HG03175 (cell line): Measurements from ENCODE around the gene PDCD2L.
"Not testable (repeated sequence)": the region's sequence is repeated elsewhere in the genome, so short reads cannot be mapped to it uniquely, and the experiment has no call there.

Source experiments
- ATAC-seq: cut with Tn5 transposase; IDR thresholded peaks from one replicate; pipeline ENCODE4 v1.9.1; 2021; ENCODE audit warnings: mild to moderate bottlenecking, moderate library complexity; ENCODE audit not compliant: unreplicated experiment

The PDCD2L gene

DNA sequence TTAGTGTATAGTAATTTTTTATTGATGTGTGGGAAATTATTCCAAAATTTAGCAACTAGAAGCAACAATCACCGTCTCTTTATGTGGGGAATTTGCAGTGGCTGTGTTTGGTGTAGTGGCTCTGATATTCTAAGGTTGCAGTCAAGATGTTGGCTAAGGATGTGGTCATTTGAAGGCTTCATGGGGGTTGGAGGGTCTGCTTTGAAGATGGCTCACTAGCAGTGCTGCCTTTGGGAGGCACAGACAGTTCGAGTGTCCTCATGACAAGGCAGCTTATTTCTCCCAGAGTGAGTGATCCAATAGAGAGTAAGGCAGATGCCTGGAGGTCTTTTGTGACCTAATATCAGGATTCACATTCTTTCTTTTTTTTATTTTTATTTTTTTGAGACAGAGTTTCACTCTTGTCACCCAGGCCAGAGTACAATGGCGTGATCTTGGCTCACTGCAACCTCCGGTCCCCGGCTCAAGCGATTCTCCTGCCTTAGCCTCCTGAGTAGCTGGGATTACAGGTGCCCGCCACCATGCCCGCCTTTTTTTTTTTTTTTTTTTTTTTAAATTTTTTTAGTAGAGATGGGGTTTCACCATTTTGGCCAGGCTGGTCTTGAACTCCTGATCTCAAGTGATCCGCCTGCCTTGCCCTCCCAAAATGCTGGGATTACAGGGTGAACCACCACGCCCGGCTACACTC is 30.5 kb upstream of the PDCD2L start:
- no peak for ATAC-seq

DNA sequence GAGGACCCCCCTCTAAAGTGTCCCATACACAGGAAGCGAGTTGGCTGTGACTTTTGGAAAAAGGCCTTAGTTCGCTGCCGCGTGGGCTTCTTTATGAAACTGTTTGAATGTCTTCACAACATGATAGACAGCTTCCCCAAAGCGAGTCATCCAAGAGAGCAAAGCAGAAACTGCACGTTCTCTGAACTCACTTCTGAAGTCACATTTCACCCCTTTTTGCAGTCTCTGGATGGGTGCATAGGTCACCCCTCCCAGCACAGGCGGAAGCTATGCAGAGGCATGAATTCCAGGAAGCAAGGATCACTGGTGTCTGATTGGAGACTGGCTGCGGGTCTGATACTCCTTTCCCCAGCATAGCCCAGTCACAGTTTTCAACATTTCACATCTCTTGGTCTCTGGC is 28.6 kb upstream of the PDCD2L start:
- ATAC-seq: no peak

DNA sequence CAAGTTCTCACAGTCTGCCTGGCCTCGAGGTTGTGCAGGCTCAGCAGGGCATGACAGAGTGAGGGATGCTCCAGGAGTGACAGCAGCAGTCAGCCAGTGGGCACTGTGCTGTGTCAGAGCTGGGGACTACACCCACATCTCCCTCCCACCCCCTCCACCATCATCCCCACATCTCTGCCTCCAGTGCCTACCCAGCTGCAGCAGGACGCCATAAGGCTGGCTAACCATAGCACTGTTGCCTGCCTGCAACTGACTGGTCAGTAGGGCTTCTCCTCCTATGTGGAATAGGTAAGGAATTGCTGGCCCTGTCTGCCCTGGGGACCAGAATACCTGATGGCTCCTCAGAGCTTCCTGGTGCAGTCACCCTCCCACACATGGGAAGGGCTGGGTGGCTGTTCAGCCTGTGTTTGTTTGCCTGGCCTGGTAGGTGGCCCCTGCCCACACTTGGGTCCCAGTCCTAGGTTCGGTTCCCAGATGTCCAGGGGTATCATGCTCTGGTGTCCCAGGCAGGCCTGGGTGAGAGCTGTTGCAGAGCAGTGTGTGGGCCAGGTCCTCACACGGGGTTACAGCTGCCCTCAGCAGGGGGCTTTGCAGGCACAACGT is 23.5 kb upstream of the PDCD2L start:
- no peak for ATAC-seq

DNA sequence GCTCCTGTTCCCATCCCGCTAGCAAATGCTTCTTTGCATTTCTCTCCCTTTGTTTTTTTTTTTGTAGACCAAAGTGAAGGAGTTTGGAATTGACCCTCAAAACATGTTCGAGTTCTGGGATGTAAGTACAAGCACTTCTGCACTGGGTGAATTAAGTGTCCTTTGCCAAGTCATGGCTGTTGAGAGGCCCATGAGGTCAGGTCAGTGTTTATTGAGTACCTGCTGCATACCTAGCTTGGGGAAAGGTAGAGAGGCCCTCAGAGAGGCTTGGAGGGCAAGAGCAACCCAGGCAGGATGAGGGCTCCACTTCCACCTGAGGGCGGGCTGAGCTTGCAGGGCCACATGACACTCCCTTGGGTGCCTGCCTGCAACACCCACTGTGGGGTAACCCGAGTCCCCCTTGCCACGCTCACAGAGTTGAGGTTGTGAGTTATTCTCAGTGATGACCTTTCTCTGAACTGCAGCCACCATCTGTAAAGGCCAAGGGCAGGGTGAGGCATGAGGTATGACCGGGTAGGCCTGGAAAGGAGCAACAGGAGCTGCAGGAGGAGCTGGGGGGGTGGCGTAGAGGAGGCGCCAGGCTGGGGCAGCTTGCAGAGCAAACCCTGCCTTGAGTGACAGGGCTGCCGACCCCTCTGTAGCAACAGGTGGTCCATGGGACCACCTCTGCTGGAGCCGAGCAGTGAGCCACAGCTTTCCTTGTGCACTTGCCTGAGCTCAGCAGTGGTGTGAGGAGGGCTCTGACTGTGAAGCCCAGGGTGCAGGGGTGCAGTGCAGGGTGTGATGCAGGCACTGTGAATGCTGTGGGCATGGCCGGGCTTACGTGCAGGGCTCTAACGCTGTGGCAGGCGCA is 22.6 kb upstream of the PDCD2L start:
- ATAC-seq: no peak

DNA sequence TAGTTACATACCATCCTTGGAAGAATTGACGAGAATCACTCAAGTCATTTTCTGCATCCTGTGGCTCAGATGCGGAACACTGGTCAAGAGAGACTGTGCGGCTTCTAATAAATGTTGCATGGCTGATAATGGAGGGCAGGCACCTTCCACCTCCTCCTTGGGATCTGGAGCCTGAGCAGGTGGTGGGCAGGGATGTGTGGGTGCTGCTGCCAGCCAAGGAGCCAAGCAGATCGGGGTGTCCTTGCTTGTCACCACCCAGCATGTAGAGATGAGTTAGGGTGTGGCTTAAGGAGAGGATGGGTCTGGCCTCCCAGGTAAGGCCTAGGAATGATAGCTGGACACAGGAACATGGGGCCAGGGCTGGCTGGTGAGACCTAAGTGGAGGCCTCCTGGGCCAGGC is 21.7 kb upstream of the PDCD2L start:
- no peak for ATAC-seq

DNA sequence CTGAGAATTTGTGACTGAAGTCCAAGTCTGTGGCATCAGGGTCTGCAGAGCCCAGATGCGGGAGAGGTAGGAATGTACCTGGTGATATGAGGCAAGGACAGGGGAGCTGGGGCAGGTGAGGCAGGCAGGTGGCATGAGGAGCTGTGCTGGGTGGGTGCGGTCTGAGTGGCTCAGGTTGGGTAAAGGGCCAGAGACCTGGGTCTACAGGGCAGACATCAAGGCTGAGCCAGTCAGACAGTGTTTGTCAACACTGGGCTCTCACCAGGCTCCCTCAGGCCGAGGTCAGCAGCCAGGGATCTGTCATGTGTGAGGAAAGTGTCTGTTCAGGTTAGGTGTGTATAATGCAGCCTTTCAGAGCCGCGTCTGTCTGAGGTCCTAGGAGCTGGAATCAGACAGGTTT is 20.6 kb upstream of the PDCD2L start:
- no peak for ATAC-seq

DNA sequence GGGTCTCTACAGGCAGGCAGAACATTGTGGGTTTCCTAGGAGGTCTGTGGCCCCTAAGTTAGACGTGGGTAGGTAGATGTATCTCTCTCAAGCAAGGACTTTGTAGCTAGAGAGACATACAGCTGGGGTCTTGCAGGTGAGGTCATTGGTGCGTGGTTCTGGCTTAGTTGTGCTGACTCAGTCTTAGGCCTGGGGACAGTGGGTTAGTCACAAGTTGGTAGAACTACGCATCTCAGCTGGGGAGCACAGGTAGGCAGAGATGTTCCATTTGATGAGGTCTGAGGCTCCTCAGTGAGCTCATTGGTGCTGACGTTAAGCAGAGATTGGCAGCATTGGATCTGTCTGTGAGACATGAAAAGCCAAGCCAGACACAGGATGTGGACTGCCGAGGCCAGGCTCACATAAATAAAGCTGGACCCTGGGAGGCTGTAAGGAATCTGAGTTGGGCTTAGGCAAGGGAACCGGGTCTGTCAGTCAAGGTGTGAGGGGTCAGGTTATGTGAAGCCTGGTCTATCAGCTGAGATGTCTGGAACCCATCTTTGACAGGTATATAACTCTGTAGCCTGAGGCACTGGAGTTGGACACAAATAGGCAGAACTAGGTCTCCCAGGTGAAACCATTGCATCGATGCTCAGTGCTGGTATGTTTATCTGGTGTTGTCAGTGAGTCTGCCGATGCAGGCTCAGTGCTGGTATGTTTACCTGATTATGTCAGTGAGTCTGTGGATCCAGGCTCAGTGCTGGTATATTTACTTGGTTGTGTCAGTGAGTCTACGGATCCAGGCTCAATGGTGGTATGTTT is 17.4 kb upstream of the PDCD2L start:
- no peak for ATAC-seq

DNA sequence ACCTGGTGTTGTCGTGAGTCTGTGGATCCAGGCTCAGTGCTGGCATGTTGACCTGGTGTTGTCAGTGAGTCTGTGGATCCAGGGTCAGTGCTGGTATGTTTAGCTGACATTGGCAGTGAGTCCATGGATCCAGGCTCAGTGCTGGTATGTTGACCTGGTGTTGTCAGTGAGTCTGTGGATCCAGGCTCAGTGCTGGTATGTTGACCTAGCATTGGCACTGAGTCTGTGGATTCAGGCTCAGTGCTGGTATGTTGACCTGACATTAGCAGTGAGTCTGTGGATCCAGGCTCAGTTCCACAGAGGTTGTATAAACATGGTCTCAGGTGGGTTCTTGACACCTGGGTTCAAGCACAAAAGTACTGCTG is 16.8 kb upstream of the PDCD2L start:
- no peak for ATAC-seq

DNA sequence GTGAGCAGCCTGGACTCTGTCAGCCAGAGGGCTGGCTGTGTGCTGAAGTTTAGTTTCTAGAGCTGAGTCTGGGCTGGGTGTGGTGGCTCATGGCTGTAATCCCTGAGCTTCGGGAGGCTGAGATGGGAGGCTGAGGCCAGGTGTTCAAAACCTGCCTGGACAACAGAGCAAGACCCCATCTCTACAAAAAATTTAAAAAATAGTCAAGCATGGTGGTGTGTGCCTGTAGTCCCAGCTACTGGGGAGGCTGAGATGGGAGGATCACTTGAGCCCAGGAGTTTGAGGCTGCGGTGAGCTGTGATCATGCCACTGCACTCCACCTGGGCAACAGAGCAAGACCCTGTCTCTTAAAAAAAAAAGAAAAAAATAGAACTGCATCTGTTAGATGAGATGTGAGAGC is 15.5 kb upstream of the PDCD2L start:
- not testable (repeated sequence) for ATAC-seq

DNA sequence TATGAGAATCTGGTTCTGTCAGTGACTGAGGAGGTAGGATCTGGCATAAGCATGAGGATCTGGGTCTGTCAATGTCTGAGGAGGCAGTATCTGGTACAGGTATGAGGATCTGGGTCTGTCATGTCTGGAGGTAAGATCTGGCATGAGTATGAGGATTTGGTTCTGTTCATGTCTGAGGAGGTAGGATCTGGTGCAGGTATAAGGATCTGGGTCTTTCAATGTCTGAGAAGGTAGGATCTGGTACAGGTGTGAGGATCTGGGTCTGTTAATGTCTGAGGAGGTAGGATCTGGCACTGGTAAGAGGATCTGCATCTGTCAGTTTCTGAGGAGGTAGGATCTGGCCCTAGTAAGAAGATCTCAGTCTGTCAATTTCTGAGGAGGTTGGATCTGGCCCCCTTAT is 12.4 kb upstream of the PDCD2L start:
- ATAC-seq: no peak

DNA sequence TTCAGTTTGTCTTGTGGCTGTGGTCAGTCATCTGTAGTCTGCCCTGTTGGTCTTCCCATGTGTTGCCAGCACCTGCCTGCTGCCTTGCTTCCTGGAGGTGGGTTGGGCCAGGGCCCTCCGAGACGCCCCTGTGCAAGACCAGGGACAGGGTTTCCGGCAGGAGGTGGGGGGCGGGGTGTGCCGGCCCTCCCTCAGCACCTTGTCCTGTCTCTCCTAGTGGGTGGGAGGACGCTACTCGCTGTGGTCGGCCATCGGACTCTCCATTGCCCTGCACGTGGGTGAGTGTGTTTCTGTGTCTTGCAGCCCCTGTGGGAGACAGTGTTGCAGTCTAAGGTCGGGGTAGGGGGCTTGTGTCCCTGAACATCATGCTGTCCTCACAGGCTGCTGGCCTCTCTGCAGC is 11.2 kb upstream of the PDCD2L start:
- no peak for ATAC-seq

DNA sequence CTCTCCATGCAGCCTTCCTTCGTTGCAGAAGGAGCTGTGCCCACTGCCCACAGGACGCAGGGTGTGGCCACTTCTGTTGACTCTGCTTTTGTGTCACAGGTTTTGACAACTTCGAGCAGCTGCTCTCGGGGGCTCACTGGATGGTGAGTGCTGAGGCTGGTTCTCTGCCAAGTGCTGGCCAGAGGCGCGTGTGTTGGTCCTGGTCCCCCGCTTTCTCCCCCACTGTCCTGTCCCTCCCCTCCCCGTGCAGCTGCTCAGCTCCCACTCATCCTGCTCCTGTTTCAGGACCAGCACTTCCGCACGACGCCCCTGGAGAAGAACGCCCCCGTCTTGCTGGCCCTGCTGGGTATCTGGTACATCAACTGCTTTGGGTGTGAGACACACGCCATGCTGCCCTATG is 10.6 kb upstream of the PDCD2L start:
- no peak for ATAC-seq

DNA sequence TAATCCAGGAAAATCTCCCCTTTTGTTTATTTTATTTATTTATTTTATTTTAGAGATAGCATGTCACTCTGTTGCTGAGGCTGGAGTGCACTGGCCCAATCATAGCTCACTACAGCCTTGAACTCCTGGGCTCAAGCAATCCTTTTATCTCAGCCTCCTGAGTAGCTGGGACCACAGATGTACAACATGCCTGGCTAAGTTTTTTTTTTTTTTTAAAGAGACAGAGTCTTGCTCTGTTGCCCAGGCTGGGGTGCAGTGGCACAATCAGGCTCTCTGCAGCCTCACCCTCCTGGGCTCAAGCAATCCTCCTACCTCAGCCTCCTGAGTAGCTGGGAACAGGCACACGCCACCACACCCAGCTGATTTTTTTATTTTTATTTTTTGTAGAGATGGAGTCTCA is 6.3 kb upstream of the PDCD2L start:
- ATAC-seq: no peak

DNA sequence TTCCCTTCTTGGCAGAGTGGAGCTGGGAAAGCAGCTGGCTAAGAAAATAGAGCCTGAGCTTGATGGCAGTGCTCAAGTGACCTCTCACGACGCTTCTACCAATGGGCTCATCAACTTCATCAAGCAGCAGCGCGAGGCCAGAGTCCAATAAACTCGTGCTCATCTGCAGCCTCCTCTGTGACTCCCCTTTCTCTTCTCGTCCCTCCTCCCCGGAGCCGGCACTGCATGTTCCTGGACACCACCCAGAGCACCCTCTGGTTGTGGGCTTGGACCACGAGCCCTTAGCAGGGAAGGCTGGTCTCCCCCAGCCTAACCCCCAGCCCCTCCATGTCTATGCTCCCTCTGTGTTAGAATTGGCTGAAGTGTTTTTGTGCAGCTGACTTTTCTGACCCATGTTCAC is 4.3 kb upstream of the PDCD2L start:
- ATAC-seq: no peak

DNA sequence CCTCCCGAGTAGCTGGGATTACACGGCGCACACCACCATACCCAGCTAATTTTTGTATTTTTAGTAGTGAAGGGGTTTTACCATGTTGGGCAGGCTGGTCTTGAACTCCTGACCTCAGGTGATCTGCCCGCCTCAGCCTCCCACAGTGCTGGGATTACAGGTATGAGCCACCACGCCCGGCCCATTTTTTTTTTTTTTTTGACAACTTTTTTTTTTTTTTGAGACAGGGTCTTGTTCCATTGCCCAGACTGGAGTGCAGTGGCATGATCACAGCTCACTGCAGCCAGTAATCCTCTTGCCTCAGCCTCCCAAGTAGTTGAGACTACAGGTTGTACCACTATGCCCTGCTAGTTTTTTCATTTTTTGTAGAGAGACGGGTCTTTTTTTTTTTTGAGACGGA is 3.4 kb upstream of the PDCD2L start:
- ATAC-seq: not testable (repeated sequence)

DNA sequence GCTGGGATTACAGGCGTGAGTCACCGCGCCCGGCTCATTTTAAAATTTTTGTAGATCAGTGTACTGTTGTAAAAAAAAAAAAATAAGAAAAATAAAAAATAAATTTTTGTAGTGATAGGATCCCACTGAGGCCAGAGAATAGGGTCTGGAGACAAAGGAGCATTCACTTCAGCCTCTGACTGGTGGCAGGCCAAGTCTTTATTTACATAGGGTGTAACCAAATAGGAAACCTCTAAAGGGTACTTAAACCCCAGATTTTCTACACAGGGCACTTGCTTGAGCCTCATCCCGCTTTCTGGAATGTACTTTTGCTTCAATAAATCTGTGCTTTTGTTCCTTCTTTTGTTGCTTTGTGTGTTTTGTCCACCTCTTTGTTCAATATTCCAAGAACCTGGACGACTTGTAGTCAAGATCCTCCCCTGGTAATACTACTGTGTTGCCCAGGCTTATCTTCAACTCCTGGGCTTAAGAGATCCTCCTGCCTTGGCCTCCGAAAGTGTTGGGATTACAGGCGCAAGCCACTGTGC is 2.1 kb upstream of the PDCD2L start:
- no peak for ATAC-seq

DNA sequence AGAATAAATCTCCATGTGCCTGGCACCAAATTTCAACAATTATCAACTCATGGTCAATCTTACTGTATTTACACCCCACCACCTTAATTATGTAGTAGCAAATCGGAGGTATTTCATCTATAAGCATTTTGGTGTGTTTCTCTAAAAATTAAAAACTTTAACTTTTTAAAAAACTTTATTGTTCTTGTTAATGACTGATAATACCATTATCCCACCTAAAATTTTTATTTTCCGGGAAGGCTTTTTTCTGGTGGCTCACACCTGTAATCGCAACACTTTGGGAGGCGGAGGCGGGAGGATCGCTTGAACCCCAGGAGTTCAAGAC is 453 bp upstream of the PDCD2L start:
- ATAC-seq: no peak

DNA sequence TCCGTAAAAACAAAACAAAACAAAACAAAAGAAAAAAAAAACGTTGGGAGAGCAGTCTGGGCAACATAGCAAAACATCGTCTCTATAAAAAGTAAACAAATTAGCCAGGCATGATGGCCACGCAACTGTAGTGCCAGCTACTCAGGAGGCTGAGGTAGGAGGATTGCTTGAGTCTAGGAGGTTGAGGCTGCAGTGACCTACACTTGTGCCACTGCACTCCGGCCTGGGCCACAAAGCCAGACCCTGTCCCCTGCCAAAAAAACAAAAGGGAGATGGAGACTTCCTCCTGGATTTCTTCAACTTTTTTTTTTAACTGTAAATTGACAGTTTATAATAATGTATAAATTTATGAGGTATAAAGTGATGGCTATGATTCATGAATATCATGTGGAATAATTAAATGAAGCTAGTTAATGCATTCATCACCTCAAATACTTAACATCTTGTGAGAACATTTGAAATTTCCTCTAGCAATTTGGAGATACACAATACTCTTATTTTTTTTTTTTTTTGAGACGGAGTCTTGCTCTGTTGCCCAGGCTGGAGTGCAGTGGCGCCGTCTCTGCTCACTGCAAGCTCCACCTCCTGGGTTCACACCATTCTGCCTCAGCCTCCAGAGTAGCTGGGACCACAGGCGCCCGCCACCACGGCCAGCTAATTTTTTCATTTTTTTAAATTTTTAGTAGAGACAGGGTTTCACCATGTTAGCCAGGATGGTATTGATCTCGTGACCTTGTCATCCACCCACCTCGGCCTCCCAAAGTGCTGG is 1.9 kb downstream of the PDCD2L start:
- no peak for ATAC-seq

DNA sequence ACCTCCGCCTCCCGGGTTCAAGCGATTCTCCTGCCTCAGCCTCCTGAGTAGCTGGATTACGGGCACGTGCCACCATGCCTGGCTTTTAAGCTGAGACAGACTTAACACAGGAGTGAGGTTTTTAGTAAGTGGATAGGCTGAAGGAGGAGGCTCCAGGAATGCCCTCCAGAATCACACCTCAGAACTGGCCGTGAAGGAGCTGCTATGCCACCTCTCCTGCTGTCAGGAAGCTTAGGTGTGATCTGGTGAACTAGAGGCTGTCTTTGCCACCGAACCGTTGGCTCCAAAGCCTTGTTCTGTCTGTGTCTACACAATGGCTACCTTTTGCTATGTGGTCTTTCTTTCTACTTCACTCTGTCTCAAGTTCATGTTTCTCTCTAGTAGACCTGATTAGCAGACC is 4.2 kb downstream of the PDCD2L start:
- ATAC-seq: no peak
